Medulla oblongata (tissue), 1 donor: ENCODE results near the gene QPCTL.
A peak's percentile ranks its signal among the peaks of the same experiment; 100 is the strongest.
"Not testable (repeated sequence)": the region's sequence is repeated elsewhere in the genome, so short reads cannot be mapped to it uniquely, and the experiment has no call there.

Source experiments
- DNase-seq: peaks from one replicate; pipeline ENCODE4 v3.0.0-alpha.2; 2015; ENCODE audit errors: extremely low spot score

The QPCTL gene

GRCh38 chr19:45717131-45717982 is 24.9 kb downstream of the QPCTL start:
- DNase-seq, result peak; percentile 99

- peak; percentile 18 for DNase-seq
These were observed 25.7 kb downstream of the QPCTL start for GRCh38 chr19:45717983-45718650.

GRCh38 chr19:45720065-45720464 is 27.6 kb downstream of the QPCTL start:
- DNase-seq, result not testable (repeated sequence)

- DNase-seq, result not testable (repeated sequence)
These were observed 36.2 kb downstream of the QPCTL start for GRCh38 chr19:45728683-45729082.

- DNase-seq, result no peak
These were observed 37.4 kb downstream of the QPCTL start for GRCh38 chr19:45729800-45730290.

- peak; percentile 99 for DNase-seq
These were observed 38.2 kb downstream of the QPCTL start, which contains the start of gene FBXO46 for GRCh38 chr19:45730368-45731288. FBXO46 (minus strand) TSS chr19:45730896; CDS start chr19:45713495, 17,401 bp downstream.

GRCh38 chr19:45733160-45733810 is 40.8 kb downstream of the QPCTL start, which contains the start of gene MEIOSIN:
MEIOSIN (plus strand) TSS chr19:45733439; CDS start chr19:45735377, 1,938 bp downstream.
- DNase-seq, result no peak

GRCh38 chr19:45739498-45740439 is 47.3 kb downstream of the QPCTL start:
- DNase-seq, result no peak

- DNase-seq, result no peak
These were observed 50.5 kb downstream of the QPCTL start for GRCh38 chr19:45742969-45743368.

GRCh38 chr19:45745606-45746005 is 53.1 kb downstream of the QPCTL start:
- DNase-seq, result no peak

GRCh38 chr19:45746866-45747265 is 54.4 kb downstream of the QPCTL start:
- DNase-seq, result no peak

GRCh38 chr19:45747513-45747912 is 55.0 kb downstream of the QPCTL start:
- DNase-seq, result no peak

- not testable (repeated sequence) for DNase-seq
These were observed 59.0 kb downstream of the QPCTL start for GRCh38 chr19:45751483-45751882.

GRCh38 chr19:45752639-45753038 is 60.2 kb downstream of the QPCTL start:
- DNase-seq, result no peak

- DNase-seq, result no peak
These were observed 61.1 kb downstream of the QPCTL start for GRCh38 chr19:45753548-45753947.
